ENCODE results near the gene LIX1L.

The LIX1L gene

DNA sequence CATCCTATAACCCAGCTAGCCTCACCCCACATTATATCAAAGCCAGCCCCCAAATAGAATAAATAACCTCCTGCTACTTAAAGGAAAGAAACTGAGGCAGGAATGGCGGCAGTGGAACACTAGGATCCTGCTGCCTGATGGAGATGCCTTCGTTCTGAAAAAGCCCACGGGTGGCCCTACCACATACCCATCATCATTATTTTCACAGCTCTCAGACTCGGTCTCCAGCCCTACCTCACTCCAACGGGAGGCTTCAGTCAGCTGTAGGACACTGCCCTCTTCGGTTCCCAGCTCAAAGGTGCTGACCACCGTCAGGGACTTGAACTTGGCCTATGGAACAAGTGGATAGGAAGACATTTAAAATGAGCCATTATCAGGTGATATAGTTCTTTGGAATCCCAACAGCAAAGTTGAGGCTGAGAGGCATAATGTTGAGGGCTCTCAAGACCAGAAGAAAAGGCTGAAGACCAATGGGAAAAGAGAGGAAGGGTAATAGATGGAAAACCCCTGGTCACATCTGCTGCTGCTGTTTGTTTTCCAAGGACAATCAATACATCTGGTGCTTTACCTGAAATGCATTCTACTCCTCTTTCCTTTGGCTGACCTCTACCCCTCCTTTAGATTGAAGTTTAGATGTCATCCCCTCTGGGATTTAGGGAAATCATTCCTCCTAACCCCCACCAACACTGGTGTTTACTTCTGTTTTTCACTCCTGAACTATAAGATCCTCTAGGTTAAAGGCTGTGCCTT lies 64.3 kb downstream of the LIX1L start:
- Histone ChIP-seq H3K36me3 (ENCODE audit: control insufficient read depth, insufficient read depth, low read length) (no peaks in the 10 kb centered on the region), H3K9me3 (ENCODE audit: control insufficient read depth, low read length) (no peaks in the 10 kb centered on the region), H3K27ac (no peak overlapping the region), H3K9ac (no peak overlapping the region), H3K27me3 (ENCODE audit: control insufficient read depth, insufficient read depth, low read length) (no peaks in the 10 kb centered on the region), H3K4me1 (peaks cover 5% of the 10 kb centered on the region), H3K4me2 (ENCODE audit: low read length) (no peak overlapping the region), H3K4me3 (ENCODE audit: low read depth, low read length) (no peak overlapping the region), H3K79me2 (no peaks in the 10 kb centered on the region), H2AFZ (no peak overlapping the region)
- TF ChIP-seq, protein P1, sequence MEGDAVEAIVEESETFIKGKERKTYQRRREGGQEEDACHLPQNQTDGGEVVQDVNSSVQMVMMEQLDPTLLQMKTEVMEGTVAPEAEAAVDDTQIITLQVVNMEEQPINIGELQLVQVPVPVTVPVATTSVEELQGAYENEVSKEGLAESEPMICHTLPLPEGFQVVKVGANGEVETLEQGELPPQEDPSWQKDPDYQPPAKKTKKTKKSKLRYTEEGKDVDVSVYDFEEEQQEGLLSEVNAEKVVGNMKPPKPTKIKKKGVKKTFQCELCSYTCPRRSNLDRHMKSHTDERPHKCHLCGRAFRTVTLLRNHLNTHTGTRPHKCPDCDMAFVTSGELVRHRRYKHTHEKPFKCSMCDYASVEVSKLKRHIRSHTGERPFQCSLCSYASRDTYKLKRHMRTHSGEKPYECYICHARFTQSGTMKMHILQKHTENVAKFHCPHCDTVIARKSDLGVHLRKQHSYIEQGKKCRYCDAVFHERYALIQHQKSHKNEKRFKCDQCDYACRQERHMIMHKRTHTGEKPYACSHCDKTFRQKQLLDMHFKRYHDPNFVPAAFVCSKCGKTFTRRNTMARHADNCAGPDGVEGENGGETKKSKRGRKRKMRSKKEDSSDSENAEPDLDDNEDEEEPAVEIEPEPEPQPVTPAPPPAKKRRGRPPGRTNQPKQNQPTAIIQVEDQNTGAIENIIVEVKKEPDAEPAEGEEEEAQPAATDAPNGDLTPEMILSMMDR (IDR thresholded peaks at IDR 0.05), result no peak

DNA sequence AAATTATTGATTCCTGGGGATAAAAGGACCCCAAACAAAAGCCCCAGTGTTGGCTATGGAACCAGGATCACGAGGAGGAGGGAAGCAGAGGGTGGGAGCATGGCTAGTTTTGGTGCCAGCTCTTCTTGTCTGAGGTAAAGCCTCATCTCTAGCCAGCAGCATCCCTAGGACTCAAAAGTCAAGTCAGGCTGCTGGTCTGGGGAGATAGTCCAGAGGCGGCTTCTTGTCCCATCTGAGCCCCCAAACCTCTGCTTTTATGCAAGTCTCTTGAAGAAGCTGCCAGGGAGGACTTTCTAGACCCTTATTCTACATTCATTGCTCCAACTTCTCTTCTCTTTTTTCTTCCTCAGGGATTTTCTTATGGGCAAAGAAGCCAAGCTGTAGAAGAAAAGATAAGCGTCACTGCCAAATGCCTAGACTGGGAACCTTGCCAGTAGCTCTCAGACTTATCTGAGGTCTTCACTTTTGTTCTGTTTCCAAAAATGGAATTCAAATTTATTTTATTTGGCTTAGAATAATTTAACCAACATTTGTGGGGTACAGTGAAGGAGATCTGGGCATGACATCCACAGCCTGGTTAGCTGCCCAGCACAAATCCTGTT lies 65.2 kb downstream of the LIX1L start:
- Histone ChIP-seq H3K4me2 (ENCODE audit: low read length) (peak overlapping the region; percentile 46), H3K27me3 (ENCODE audit: control insufficient read depth, insufficient read depth, low read length) (no peaks in the 10 kb centered on the region), H3K4me1 (peaks cover 5% of the 10 kb centered on the region), H3K27ac (peak overlapping the region; percentile 80), H2AFZ (peak overlapping the region; percentile 78), H3K9me3 (ENCODE audit: control insufficient read depth, low read length) (no peaks in the 10 kb centered on the region), H3K4me3 (ENCODE audit: low read depth, low read length) (peak overlapping the region; percentile 2), H3K9ac (no peak overlapping the region), H3K79me2 (no peaks in the 10 kb centered on the region), H3K36me3 (ENCODE audit: control insufficient read depth, insufficient read depth, low read length) (no peaks in the 10 kb centered on the region)
- TF ChIP-seq, protein P1 (IDR thresholded peaks at IDR 0.05), result no peak

DNA sequence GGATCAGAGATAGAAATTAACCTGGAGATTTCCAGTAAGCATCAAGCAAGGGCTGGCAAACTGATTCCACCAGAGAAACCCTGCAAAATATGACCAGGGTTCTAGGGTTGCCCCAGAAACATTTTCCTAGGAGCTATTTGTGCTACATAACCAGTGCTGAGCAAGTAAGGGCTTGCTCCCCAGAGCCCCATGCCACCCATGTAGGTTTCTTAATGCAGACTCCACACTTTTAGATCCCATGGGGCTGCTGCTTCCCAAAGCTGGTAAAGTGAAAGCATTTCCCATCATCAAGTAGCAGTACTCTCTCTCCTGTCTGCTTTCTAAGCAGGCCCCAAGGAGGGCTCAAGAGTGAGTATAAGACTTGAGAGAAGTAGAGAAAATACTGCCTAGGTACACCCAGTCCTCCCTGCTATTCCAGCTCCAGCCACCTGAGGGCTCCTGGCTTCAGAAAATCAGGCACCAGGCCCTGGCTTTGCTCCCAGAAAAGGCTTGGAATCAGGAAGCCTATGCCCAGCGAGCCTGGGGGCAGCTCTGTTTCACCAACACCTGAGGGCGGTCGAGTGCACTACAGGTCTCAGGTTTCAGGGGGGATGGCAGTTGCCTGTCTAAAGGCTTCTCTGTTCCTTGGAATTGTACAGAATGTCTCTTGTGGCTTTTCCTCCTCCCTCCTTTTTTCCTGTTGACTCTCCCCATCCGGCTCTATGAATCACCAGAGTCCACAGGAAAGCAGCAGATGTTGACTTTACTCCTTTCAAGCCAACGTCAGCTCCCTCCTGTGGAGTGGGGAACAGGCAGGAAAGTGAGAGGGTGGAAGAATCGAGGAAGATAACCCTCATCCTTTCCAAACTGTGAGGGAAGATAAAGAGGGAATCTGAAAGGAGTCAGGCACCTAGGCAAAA lies 66.0 kb downstream of the LIX1L start:
- H3K4me2 ChIP-seq (ENCODE audit: low read length), result peak overlapping the region; percentile 46
- no peak overlapping the region for H3K9ac ChIP-seq

DNA sequence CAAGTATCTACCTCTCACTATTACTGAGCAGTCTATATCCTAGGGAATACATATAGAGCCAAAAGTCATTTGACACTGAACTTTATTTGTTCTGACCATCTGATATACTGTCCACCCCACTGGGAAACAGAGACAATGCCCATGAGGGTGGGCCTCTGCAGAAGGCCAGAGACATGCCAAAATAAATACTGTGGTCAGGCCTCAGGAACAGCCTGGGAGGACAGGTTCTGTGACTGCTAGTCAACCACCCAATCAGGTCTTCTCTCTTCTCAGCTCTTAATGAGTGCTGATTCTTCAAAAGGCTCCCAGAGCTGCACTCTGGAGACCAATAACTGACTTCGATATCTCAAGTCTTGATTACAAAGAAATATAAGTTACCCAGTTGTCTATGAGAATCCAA lies 66.7 kb downstream of the LIX1L start:
- Histone ChIP-seq H3K4me1 (peaks cover 5% of the 10 kb centered on the region), H2AFZ (peak overlapping the region; percentile 78), H3K79me2 (no peaks in the 10 kb centered on the region), H3K9me3 (ENCODE audit: control insufficient read depth, low read length) (no peaks in the 10 kb centered on the region), H3K4me3 (ENCODE audit: low read depth, low read length) (no peak overlapping the region), H3K27me3 (ENCODE audit: control insufficient read depth, insufficient read depth, low read length) (no peaks in the 10 kb centered on the region), H3K4me2 (ENCODE audit: low read length) (no peak overlapping the region), H3K27ac (peak overlapping the region; percentile 80), H3K36me3 (ENCODE audit: control insufficient read depth, insufficient read depth, low read length) (no peaks in the 10 kb centered on the region), H3K9ac (no peak overlapping the region)
- TF ChIP-seq, protein P1 (IDR thresholded peaks at IDR 0.05), result no peak

More for the DNA sequence above, 66.0 kb downstream of the LIX1L start:
- no peaks in the 10 kb centered on the region for H3K27me3 ChIP-seq (ENCODE audit: control insufficient read depth, insufficient read depth, low read length)
- H3K4me3 ChIP-seq (ENCODE audit: low read depth, low read length), result peak overlapping the region; percentile 2
- H3K36me3 ChIP-seq (ENCODE audit: control insufficient read depth, insufficient read depth, low read length), result no peaks in the 10 kb centered on the region
- no peaks in the 10 kb centered on the region for H3K9me3 ChIP-seq (ENCODE audit: control insufficient read depth, low read length)
- peak overlapping the region; percentile 78 for H2AFZ ChIP-seq
- H3K4me1 ChIP-seq, result peaks cover 5% of the 10 kb centered on the region
- no peaks in the 10 kb centered on the region for H3K79me2 ChIP-seq
- TF ChIP-seq, protein P1 (IDR thresholded peaks at IDR 0.05), result peak; percentile 92
- H3K27ac ChIP-seq, result peak overlapping the region; percentile 80
